ENCODE measurements around the gene TRAPPC5. TPM values are rescaled to one million over a fixed set of nuclear protein-coding genes. Genes with fewer than 3 reads are reported as not detected.

TRAPPC5 gene
- total RNA-seq, 1 donor from 2014 or later: 82.5 TPM

DNA sequence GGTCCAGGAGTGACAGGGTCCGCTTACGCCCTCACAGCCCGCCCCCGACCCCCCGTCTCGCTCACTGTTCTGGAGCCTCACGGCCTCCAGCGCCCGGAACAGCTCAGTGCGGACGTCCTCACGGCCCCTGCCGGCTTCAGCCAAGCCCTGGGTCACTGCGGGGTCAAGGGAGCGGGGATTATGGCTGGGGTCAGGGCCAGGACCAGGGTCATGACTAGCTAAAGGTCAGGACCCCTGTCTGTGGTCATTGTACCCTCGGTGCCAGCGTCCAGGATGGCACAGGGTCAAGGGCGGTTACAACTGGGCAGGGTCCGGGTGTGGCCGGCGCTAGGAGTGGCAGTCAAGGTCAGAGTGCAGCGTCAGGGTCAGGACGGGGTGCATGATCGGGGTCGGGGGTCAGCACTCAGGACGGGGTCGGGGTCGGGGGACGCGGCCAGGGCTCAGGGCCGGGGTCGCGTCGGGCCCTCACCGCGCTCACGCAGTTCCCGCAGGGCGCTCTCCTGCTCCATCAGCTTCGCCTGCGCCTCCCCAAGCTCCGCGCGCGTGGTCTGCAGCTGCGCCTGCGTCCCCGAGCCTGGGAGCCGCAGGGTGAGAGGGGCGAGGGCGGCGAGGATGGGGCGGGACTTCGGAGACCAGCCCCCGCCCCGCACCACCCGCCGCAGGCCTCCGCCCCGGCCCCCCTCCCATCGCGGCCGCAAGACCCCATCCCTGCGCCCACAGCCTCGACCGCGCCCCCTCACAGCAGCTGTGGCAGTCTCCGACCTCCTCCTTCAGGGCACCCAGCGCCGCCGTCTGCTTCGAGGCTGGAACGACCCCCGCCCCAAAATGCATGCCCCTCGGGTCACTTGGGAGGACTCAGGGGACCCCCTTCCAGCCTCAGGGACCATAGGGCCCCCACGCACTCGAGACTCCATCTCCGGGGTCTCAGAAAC is 49.9 kb downstream of the TRAPPC5 start:
- no peak for DNase-seq (ENCODE audit: low read depth in 2 of 2)

DNA sequence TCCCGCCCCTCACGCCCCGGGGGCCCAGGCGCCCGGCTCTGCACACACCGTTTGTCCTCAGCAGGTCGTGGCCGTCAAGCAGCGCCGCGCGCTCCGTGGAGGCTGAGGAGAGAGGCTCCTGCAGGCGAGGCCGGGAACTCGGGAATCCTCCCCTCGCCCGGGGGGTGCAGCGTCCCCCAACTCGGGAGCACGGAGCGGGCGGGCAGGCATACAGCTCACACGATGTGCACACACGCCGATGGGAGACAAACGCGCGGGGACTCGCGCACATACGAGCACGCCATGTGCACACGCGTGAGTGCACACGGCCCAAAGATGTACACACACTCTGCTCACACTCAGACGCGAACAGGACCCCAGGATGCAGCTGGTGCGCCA is 50.6 kb downstream of the TRAPPC5 start:
- DNase-seq (ENCODE audit: low read depth in 2 of 2): no peak

DNA sequence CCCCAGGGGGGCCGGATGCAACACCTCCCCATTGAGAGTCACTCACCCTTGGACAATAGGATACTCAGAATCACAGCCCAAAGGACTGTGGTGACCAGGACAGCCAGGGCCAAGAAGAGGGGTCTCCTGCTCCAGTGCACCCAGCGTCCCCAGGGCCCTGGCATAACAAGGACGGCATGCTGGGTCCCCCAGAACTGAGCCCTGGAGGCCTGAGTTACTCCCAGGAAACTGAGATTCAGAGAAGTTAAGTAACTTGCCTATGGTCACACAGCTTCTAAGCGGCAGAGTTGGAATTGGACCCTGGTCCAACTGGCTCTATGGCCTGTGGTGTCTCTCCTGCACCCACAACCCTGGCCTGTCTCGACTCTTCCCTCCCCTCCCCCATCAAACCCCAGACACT is 51.0 kb downstream of the TRAPPC5 start:
- no peak for DNase-seq (ENCODE audit: low read depth in 2 of 2)

DNA sequence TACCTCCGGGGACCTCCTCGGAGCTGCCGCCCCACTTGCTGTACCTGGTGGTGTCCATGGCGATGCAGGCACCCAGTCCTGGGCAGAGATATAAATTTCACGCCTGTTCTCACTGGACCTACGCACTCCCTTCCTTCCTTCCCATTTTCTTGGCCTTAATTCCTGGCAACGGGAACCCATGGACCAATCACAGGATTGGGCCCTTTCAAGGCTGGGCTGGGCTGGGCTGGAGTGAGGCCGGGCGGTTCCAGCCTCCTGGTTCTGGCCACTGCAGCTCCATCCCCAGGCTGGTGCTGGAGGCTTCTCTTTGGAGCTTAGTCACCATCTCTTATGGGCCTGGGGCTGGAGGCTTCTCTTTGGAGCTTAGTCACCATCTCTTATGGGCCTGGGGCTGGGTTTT is 51.4 kb downstream of the TRAPPC5 start, which contains the start of gene CLEC4G:
TSS of gene CLEC4G (minus strand) at position 66 of the 400 bp plus-strand sequence. CDS start at position 58, 8 bp downstream.
- DNase-seq (ENCODE audit: low read depth in 2 of 2): no peak

DNA sequence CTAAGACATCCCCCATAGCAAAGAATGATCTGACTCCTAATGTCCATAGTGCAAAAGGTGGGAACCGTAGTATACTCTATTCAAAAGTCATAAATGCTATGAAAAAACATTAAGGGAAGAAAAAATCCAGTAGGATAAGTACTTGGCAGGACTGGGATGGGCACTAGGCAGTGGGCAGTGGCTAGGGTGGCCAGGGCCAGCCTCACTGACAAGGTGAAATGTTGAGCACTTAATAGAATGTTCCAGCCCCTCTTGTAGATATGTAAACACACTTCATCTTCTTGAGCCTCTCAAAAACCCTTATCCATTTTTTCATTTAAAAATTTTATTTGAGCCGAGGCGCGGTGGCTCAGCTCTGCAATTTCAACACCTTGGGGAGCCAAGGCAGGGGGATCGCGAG is 52.7 kb downstream of the TRAPPC5 start:
- no peak for DNase-seq (ENCODE audit: low read depth in 2 of 2)

DNA sequence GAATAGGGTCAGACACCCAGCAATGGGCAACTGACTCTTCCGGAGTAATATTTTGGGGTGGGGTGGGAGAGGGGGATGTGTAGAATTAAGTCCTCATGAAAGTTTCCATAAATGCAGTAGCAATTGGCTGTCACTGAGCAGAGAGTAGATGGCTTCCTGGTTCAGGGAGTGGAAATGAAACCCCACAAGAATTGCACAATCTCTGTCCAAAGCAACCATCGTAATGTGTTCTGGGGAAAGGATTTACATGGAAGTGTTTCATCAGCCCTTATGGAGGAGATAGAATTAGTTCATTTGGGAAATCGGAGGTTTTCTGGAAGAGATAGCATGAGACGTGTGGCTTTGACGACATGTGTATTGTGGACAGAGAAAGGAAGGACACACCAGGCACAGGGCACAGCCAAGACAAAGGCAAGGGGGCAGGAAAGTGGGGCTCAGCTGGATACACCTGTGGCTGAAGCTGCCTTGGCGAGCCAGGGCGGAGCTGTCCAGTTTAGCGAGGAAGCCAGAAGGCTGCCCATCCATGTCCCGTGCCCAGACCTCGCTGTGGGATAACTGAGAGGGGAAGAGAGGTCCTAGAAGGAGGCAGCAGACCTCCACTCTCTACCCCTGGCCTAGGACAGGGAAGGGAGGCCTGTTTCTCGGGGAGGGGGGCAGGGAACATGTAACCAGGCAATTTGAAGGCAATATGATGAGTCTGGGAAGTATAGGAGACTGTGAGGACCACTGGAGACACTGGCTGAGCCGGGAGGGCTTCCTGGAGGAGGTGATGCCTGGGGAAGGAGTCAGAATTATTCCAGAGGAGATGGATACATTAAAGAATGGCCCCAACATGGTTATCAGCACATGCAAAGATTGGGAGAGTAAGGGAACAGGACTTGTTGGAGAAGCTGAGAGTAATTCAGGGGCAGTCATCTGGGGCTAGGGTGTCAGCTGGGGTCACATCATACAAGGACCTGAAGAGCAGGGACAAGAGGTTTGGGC is 53.9 kb downstream of the TRAPPC5 start:
- DNase-seq (ENCODE audit: low read depth in 2 of 2): peak in 1 of 2 donors; percentile 13

DNA sequence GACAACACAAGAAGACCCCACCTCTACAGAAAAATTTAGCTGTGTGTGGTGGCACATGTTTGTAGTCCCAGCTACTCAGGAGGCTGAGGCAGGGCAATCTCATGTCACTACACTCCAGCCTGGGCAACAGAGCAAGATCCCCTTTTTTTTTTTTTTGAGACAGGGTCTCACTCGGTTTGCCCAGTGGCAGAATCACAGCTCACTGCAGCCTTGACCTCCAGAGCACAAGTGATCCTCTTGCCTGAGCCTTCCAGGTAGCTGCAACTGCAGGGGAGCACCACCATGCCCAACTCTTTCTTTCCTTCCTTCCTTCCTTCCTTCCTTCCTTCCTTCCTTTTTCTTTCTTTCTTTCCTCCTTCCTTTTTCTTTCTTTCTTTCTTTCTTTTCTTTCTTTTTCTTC is 55.5 kb downstream of the TRAPPC5 start:
- no peak for DNase-seq (ENCODE audit: low read depth in 2 of 2)

DNA sequence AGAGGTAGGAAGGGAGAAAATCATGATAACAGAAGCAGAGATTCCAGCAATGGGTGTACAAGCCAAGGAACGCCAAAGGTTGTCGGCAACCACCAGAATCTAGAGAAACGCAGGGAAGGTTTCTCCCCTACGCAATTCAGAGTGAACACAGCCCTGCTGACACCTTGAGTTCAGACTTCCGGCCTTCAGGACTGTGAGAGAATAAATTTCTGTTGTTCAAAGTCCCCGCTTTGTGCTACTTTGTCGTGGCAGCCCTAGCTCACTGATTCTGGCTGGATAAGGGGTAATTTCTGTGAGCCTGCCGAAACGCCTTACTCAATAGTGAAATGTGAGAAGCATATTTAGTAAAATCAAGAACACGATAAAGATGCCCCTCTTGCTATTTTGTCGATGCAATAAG is 56.6 kb downstream of the TRAPPC5 start:
- DNase-seq (ENCODE audit: low read depth in 2 of 2): no peak

Other genes starting within 250 kb of the TRAPPC5 start
- 1.3 and 1.6 TPM in 2 replicates for gene PEX11G, start 191.8 kb upstream of the TRAPPC5 start, total RNA-seq
- gene ZNF358, start 164.7 kb upstream of the TRAPPC5 start, total RNA-seq: 10.7 and 12.9 TPM in 2 replicates
- 3.3 and 5.4 TPM in 2 replicates for gene MCOLN1, start 158.2 kb upstream of the TRAPPC5 start, total RNA-seq
- 59.9 and 88.3 TPM in 2 replicates for gene PNPLA6, start 145.1 kb upstream of the TRAPPC5 start, total RNA-seq
- under 0.01 TPM in 2 replicates for gene CAMSAP3, start 85.0 kb upstream of the TRAPPC5 start, total RNA-seq
- 15.7 and 17.3 TPM in 2 replicates for gene XAB2, start 51.3 kb upstream of the TRAPPC5 start, total RNA-seq
- gene PET100, start 51.0 kb upstream of the TRAPPC5 start, total RNA-seq: 37.0 and 40.1 TPM in 2 replicates
- gene PCP2, start 47.1 kb upstream of the TRAPPC5 start, total RNA-seq: not detected in 2 replicates
- gene STXBP2, start 43.7 kb upstream of the TRAPPC5 start, total RNA-seq: 23.3 and 29.8 TPM in 2 replicates
- not detected in 2 replicates for gene RETN, start 11.8 kb upstream of the TRAPPC5 start, total RNA-seq
- gene MCEMP1, start 3.7 kb upstream of the TRAPPC5 start, total RNA-seq: not detected in 2 replicates
- not detected in 2 replicates for gene FCER2, start 21.3 kb downstream of the TRAPPC5 start, total RNA-seq
- gene CLEC4G, start 51.3 kb downstream of the TRAPPC5 start, total RNA-seq: not detected in 2 replicates
- gene CD209, start 66.7 kb downstream of the TRAPPC5 start, total RNA-seq: not detected in 2 replicates
- gene CLEC4M, start 82.4 kb downstream of the TRAPPC5 start, total RNA-seq: 8.5 and 15.3 TPM in 2 replicates
- 7.0 and 7.9 TPM in 2 replicates for gene EVI5L, start 149.4 kb downstream of the TRAPPC5 start, total RNA-seq
- not detected in 2 replicates for gene PRR36, start 193.6 kb downstream of the TRAPPC5 start, total RNA-seq
- gene LRRC8E, start 207.7 kb downstream of the TRAPPC5 start, total RNA-seq: under 0.01 and 0.65 TPM in 2 replicates
- 6.8 and 9.9 TPM in 2 replicates for gene MAP2K7, start 223.0 kb downstream of the TRAPPC5 start, total RNA-seq
- gene TGFBR3L, start 234.0 kb downstream of the TRAPPC5 start, total RNA-seq: under 0.01 TPM in 1 of 2 replicates, not detected in the other
- 4.4 and 4.8 TPM in 2 replicates for gene SNAPC2, start 239.5 kb downstream of the TRAPPC5 start, total RNA-seq
- gene CTXN1, start 245.3 kb downstream of the TRAPPC5 start, total RNA-seq: 1.4 and 2.0 TPM in 2 replicates